CD14-positive monocyte (primary cell): ENCODE results near the gene ZFX. TPM values are rescaled to one million over a fixed set of nuclear protein-coding genes. Genes with fewer than 3 reads are reported as not detected.

Experiments
- DNase-seq, 3 donors: peaks; one replicate each; pipeline ENCODE4 v3.0.0-alpha.2; 2011 to 2022
- H2AFZ ChIP-seq: 2 replicates; pipeline ENCODE4 v1.6.0; 2012; ENCODE audit warnings: mild to moderate bottlenecking, low read depth, low read length, inconsistent platforms; ENCODE audit not compliant: insufficient read depth, poor library complexity, severe bottlenecking
- H3K27ac ChIP-seq, 2 donors: 1 replicate in 1 of 2; 2 replicates in 1 of 2; pipeline ENCODE4 v1.5.1; 2012 to 2013; ENCODE audit warnings: low read length in 2 of 2, control low read depth in 1 of 2, inconsistent platforms in 1 of 2, low read depth in 1 of 2, mild to moderate bottlenecking in 1 of 2
- H3K27me3 ChIP-seq, 2 donors: one replicate each; pipeline versions ENCODE4 v1.6.0 to v1.6.1; 2011 to 2013; ENCODE audit warnings: low read length in 2 of 2; ENCODE audit not compliant: control insufficient read depth in 2 of 2, insufficient read depth in 2 of 2
- H3K36me3 ChIP-seq, 2 donors: replicated peaks in 1 of 2; 1 replicate in 1 of 2; 2 replicates in 1 of 2; pipeline versions ENCODE4 v1.5.1 to v1.6.1; 2012 to 2013; ENCODE audit warnings: low read length in 2 of 2, control low read depth in 1 of 2, inconsistent platforms in 1 of 2, mild to moderate bottlenecking in 1 of 2; ENCODE audit not compliant: insufficient read depth in 2 of 2, control insufficient read depth in 1 of 2
- H3K4me1 ChIP-seq, 2 donors: 1 replicate in 1 of 2; 2 replicates in 1 of 2; pipeline versions ENCODE4 v1.5.1 to v1.6.1; 2012 to 2013; ENCODE audit warnings: low read length in 2 of 2, control low read depth in 1 of 2, inconsistent platforms in 1 of 2, mild to moderate bottlenecking in 1 of 2, moderate library complexity in 1 of 2; ENCODE audit not compliant: insufficient read depth in 2 of 2, control insufficient read depth in 1 of 2
- H3K4me2 ChIP-seq: replicated peaks from 2 replicates; pipeline ENCODE3; 2012; ENCODE audit warnings: low read length, moderate library complexity, mild to moderate bottlenecking; ENCODE audit not compliant: poor library complexity, severe bottlenecking; ENCODE audit errors: extremely low read depth
- H3K4me3 ChIP-seq, 3 experiments: fragments of 200-600 bp in 1 of 3; sonication (generic) in 1 of 3; replicated peaks in 1 of 3; 1 replicate in 2 of 3; 2 replicates in 1 of 3; pipeline ENCODE4 v1.5.1; 2011 to 2013; ENCODE audit warnings: low read length in 3 of 3, mild to moderate bottlenecking in 3 of 3, control low read depth in 2 of 3, low read depth in 2 of 3, inconsistent platforms in 1 of 3, moderate library complexity in 1 of 3
- H3K79me2 ChIP-seq: 2 replicates; pipeline ENCODE4 v1.6.0; 2012; ENCODE audit warnings: mild to moderate bottlenecking, control low read depth, inconsistent platforms, low read length, moderate library complexity; ENCODE audit not compliant: insufficient read depth
- H3K9ac ChIP-seq: 2 replicates; pipeline ENCODE4 v1.6.0; 2017; ENCODE audit warnings: low read length, mild to moderate bottlenecking; ENCODE audit not compliant: insufficient read depth, poor library complexity, severe bottlenecking
- H3K9me3 ChIP-seq, 2 donors: replicated peaks in 1 of 2; 1 replicate in 1 of 2; 2 replicates in 1 of 2; pipeline versions ENCODE4 v1.5.1 to v1.6.1; 2012 to 2013; ENCODE audit warnings: low read length in 2 of 2, control low read depth in 1 of 2; ENCODE audit not compliant: control insufficient read depth in 1 of 2, insufficient read depth in 1 of 2
- H4K20me1 ChIP-seq: 2 replicates; pipeline ENCODE4 v1.6.0; 2012; ENCODE audit warnings: mild to moderate bottlenecking, low read length, control low read depth, moderate library complexity; ENCODE audit not compliant: insufficient read depth
- H3K27ac Mint-ChIP-seq, 7 donors: one replicate each; pipeline ENCODE4 v1.8.0; 2020; ENCODE audit warnings: mild to moderate bottlenecking in 7 of 7, mixed read lengths in 7 of 7, moderate library complexity in 6 of 7, inconsistent platforms in 2 of 7
- H3K27me3 Mint-ChIP-seq, 3 donors: one replicate each; pipeline ENCODE4 v1.8.0; 2021 to 2022; ENCODE audit warnings: low read depth in 3 of 3, mild to moderate bottlenecking in 3 of 3, mixed read lengths in 3 of 3, moderate library complexity in 3 of 3, inconsistent platforms in 1 of 3
- H3K36me3 Mint-ChIP-seq, 2 donors: one replicate each; pipeline ENCODE4 v1.8.0; 2020; ENCODE audit warnings: mixed read lengths in 2 of 2, inconsistent platforms in 1 of 2, mild to moderate bottlenecking in 1 of 2
- H3K4me1 Mint-ChIP-seq: one replicate; pipeline ENCODE4 v1.8.0; 2020; ENCODE audit warnings: mild to moderate bottlenecking, mixed read lengths
- H3K4me3 Mint-ChIP-seq, 2 donors: one replicate each; pipeline ENCODE4 v1.8.0; 2020; ENCODE audit warnings: mild to moderate bottlenecking in 2 of 2, mixed read lengths in 2 of 2, moderate library complexity in 1 of 2
- H3K9me3 Mint-ChIP-seq, 7 donors: one replicate each; pipeline ENCODE4 v1.8.0; 2020 to 2022; ENCODE audit warnings: mixed read lengths in 7 of 7, mild to moderate bottlenecking in 6 of 7, moderate library complexity in 6 of 7, inconsistent platforms in 2 of 7
- CTCF ChIP-seq: fragments of 200-600 bp; IDR thresholded peaks from one replicate; pipeline ENCODE4 v1.8.0; 2022; ENCODE audit warnings: antibody characterized with exemption, mild to moderate bottlenecking
- WGBS: methylation state at CpG from one replicate; pipeline ENCODE4 v1.1.5; 2013; ENCODE audit warnings: missing lambda C conversion rate; ENCODE audit not compliant: insufficient coverage; 5-methylcytosine and 5-hydroxymethylcytosine counted together
- intact Hi-C, 2 donors: fragments of 100-400 bp; cut with micrococcal nuclease; formaldehyde crosslinking; loops; one replicate each; pipeline versions ENCODE4 v1.15.0 to v1.15.1; 2023
- polyA plus RNA-seq, 3 donors: library from polyadenylated mRNA; depleted of rRNA in 1 of 3; unstranded in 2 of 3; stranded (reverse) in 1 of 3; fragments of 300-500 nt in 2 of 3; fragments of >200 nt in 1 of 3; fragmentation: Illumina TruSeq in 2 of 3; gene quantifications; 1 replicate in 2 of 3; 2 replicates in 1 of 3; pipeline ENCODE4 v1.2.3, GENCODE V29; 2012 to 2021

Gene ZFX
- polyA plus RNA-seq, 3 donors, result 22.3 to 31.1 (median 30.2) TPM

GRCh38 chrX:24243188-24243587, 93.7 kb downstream of the ZFX start:
- WGBS, result 70% methylated on average over 2 of the region's 5 CpGs
- H3K4me1 Mint-ChIP-seq, result peaks cover 19% of the 10 kb centered on the region
- H2AFZ ChIP-seq, result no peak overlapping the region

GRCh38 chrX:24243692-24244091, 94.2 kb downstream of the ZFX start:
- Histone ChIP-seq H2AFZ (no peak overlapping the region), H3K4me3 (no peak overlapping the region), H3K27ac (no peak overlapping the region), H3K36me3 (no peaks in the 10 kb centered on the region), H3K4me2 (no peak overlapping the region), H3K79me2 (no peaks in the 10 kb centered on the region), H3K9ac (no peak overlapping the region), H3K9me3 (no peaks in the 10 kb centered on the region), H4K20me1 (no peaks in the 10 kb centered on the region), H3K4me1 (peaks cover 0 to 16% of the 10 kb centered on the region in 2 donors), H3K27me3 (peaks cover 0 to 10% of the 10 kb centered on the region in 2 donors)
- no peaks in the 10 kb centered on the region for H3K36me3 Mint-ChIP-seq
- no peak overlapping the region for H3K4me3 Mint-ChIP-seq
- H3K4me1 Mint-ChIP-seq, result peaks cover 19% of the 10 kb centered on the region
- peaks cover 0 to 1% (median 0%) of the 10 kb centered on the region in 7 donors for H3K9me3 Mint-ChIP-seq
- no peak overlapping the region for H3K27ac Mint-ChIP-seq
- intact Hi-C loops, result no loop called here
- WGBS, result no CpG with 5 or more reads among the region's 3 CpGs
- H3K27me3 Mint-ChIP-seq, result peaks cover 0 to 35% (median 1%) of the 10 kb centered on the region in 3 donors
- DNase-seq, result no peak
- no peak for TF ChIP-seq CTCF

More at GRCh38 chrX:24243188-24243587, 93.7 kb downstream of the ZFX start:
- intact Hi-C loops, result no loop called here
- Histone ChIP-seq H3K27ac (no peak overlapping the region), H3K4me2 (no peak overlapping the region), H4K20me1 (no peaks in the 10 kb centered on the region), H3K4me3 (no peak overlapping the region), H3K9me3 (no peaks in the 10 kb centered on the region), H3K27me3 (peaks cover 0 to 10% of the 10 kb centered on the region in 2 donors), H3K36me3 (no peaks in the 10 kb centered on the region), H3K4me1 (peaks cover 0 to 16% of the 10 kb centered on the region in 2 donors), H3K9ac (no peak overlapping the region), H3K79me2 (no peaks in the 10 kb centered on the region)
- Mint-ChIP-seq H3K27ac (no peak overlapping the region), H3K36me3 (no peaks in the 10 kb centered on the region), H3K27me3 (peaks cover 0 to 35% (median 1%) of the 10 kb centered on the region in 3 donors), H3K9me3 (peaks cover 0 to 1% (median 0%) of the 10 kb centered on the region in 7 donors), H3K4me3 (no peak overlapping the region)
- DNase-seq, result no peak
- no peak for TF ChIP-seq CTCF
